Sciatic nerve (tissue), 2 donors: Measurements from ENCODE around the gene THAP8. TPM values are rescaled to one million over a fixed set of nuclear protein-coding genes. Genes with fewer than 3 reads are reported as not detected.
A peak's percentile ranks its signal among the peaks of the same experiment; 100 is the strongest.
"Not testable (repeated sequence)": the region's sequence is repeated elsewhere in the genome, so short reads cannot be mapped to it uniquely, and the experiment has no call there.

ENCODE experiments used
- ATAC-seq: fragments of 200-7000 bp; cut with Tn5 transposase; one replicate; pipeline ENCODE4 v1.9.1; 2020; ENCODE audit warnings: mild to moderate bottlenecking, moderate library complexity
- DNase-seq: peaks from one replicate; pipeline ENCODE4 v3.0.0-alpha.2; 2020; ENCODE audit warnings: low spot score
- intact Hi-C: fragments of 100-400 bp; cut with DNase I; formaldehyde crosslinking; loops from one replicate; pipeline ENCODE4 v1.14.2; 2022
- total RNA-seq: library from RNA; stranded (reverse); fragmentation: NEBNext Ultra II Directional; extraction: Animal tissue kit (Norgen Biotek cat#: 25700); gene quantifications from one replicate; pipeline ENCODE4 v1.2.1, GENCODE V29; 2021
- donor health status: DM: no; HTN: no; CAD: no.
- donor health status: DM: no; HTN: no; CAD: no.

Gene THAP8
- total RNA-seq, 1 donor from 2014 or later = 10.5 TPM

DNA sequence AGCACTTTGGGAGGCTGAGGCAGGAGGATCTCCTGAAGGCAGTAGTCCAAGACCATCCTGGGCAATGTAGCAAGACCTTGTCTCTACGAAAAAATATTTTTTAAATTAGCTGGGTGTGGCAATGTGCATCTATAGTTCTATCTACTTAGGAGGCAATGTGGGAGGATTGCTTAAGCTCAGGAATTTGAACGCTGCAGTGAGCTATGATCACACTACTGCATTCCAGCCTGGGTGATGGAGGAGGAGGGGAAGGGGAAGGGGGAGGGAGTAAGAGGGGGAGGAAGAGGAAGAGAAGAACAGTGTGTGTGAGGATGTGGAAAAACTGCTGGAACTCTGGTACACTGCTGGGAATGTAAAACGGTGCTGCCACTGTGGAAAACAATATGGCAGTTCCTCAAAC, 12.3 kb downstream of the THAP8 start:
- intact Hi-C loops = no loop called here
- no peak for DNase-seq
- peak; percentile 69 for ATAC-seq

GRCh38 chr19:36041092-36041491, 13.0 kb downstream of the THAP8 start:
- DNase-seq, intact Hi-C loops, ATAC-seq: not testable (repeated sequence)

DNA sequence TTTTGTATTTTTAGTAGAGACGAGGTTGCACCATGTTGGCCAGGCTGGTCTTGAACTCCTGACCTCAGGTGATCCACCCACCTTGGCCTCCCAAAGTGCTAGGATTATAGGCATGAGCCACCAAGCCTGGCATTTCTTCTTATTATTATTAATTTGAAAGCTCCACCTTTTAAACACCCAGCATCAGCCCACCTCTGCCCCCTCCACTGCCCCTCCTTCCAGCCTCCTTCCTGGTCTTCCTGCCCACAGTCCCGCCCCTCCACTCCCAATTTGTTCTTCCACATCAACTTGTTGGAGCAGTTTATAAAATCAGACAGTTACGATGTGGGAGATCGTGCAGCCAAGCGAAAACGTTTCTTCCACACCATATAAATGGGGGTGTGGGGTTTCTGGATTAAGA, 13.6 kb downstream of the THAP8 start:
- intact Hi-C loops = no loop called here
- DNase-seq (no peak), ATAC-seq (no peak)

DNA sequence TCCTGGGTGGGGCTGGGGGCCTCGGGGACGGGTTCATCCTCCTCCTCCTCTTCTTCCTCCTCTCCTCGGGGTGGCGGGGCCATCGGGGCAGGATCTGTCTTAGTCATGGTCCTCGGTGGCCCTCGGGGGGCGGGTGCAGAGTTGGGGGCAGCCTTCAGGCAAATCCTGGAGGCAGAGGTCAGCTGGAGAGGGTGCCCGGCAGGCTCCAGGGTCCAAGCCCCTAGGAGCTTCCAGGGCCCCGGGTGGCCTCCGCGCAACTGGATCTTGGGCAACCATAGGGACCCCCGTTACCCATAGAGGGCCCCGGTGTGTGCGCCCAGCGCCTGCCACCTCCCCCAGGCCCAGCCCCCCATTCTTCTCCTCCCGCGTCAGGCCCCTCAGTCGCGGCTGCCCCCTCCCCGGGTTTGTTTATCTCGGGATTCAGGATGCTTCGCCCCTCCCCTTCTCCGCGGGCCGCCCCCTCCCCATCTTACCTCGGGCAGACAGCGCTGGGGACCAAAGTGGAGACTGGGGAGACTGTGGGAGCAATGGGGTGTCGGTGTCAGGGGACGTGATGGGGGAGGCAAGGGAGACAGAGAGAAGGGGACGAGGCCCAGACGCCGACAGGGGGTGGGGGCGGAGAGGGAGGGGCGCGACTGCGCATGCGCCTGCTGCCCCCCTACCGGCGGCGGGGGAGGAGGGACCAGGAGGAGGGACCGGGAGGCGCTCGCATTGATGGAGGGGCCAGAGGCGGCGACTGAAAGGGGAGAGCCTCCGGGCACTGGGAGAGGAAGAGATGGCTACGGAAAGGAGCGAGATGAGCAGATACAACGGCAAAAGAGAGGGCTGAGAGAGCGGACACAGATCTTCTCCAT, 21.6 kb downstream of the THAP8 start, which contains the start of gene CLIP3:
Gene CLIP3, minus strand, starts transcription at position 623 of the 854 bp plus-strand sequence. Its CDS starts 516 bp downstream, at position 107.
- intact Hi-C loops = no loop called here
- DNase-seq (peak; percentile 89), ATAC-seq (peak; percentile 94)

DNA sequence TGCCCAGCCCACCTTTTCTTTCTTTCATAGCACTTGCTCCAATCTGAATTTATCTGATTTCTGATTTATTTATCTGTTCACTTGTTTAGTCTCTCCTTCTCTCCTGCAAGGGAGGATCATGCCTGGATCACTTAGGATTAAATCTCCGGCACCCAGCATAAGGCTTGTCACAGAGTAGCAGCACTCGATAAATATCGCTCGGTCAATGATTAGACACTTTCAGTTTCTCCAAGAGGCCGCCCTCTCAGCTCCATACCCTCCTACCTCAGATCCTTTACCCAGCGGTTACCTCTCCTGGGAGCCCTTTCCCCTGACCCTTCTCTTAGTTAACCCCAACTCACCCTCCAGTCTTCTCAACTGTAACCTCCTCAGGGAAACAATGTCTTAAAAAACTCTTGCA, 22.8 kb downstream of the THAP8 start:
- intact Hi-C loops = no loop called here
- DNase-seq (no peak), ATAC-seq (no peak)

DNA sequence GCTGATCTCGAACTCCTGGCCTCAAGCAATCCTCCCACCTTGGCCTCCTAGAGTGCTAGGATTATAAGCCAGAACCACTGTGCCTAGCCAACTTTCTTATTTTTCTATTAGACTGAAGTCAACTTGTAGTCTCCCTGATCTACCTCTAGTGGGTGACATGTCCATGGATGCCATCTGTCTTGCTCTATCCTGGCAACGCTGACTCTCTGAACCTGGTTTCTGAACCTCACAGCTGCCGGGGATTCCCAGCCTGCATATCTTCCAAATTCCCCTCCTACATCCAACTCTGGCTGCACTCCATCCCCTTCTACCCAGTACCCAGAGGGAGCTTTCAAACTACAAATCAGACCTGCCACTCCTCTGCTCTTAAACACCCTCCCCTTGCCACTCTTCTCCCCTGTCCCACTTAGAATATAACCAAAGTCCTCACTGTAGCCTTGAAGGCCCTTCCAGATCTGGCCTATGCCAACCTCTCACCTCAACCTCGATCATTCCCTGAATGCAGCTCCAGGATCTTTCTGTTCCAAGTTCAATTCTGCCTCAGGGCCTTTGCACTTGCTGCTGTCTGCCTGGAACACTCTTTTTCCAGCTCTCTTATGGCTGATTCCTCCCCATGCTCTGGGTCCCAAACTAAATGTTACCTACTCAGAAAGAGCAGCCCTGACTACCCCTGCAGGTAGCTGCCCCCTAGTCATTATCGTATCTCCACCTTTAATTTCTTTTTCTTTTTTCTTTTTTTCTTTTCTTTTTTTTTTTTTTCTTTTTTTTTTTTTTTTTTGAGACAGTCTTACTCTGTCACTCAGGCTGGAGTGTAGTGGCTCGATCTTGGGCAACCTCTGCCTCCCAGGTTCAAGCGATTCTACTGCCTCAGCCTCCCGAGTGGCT, 23.6 kb downstream of the THAP8 start:
- DNase-seq (no peak), ATAC-seq (no peak)
- intact Hi-C loops = no loop called here

DNA sequence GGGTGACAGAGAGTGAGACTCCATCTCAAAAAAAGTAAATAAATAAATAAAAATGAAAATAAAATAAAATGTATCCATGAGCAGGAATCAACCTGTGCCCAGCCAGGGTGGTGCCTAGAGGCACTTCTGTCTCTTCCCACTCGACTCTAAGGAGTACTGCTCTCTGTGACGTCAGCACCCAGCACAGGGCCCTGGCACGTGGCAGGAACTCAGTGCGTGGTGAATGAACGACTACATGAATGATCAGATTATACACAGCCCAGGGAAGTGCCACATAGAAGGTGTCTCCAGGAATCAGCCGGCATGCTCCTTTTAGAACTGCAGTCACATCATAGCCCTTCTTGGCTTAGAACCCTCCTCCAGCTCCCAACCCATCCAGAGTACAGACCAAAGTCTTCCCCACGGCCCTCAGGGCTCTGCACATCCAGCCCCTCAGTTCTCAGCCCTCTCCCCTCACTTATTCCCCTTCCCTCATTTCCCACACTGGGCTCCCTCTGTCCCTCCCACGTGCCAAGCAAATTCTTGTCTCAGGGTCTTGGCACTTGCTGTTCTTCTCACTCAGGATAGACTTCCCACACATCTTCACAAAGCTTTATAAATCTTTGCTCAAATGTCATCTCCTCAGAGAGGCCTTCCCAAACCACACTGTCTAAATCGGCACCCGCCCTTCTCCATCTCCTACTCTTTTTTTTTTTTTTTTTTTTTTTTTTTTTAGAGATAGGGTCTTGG, 25.6 kb downstream of the THAP8 start:
- DNase-seq (no peak), ATAC-seq (no peak)
- intact Hi-C loops = no loop called here

GRCh38 chr19:36027696-36028095, 26.4 kb downstream of the THAP8 start:
- DNase-seq = no peak
- ATAC-seq = no peak

DNA sequence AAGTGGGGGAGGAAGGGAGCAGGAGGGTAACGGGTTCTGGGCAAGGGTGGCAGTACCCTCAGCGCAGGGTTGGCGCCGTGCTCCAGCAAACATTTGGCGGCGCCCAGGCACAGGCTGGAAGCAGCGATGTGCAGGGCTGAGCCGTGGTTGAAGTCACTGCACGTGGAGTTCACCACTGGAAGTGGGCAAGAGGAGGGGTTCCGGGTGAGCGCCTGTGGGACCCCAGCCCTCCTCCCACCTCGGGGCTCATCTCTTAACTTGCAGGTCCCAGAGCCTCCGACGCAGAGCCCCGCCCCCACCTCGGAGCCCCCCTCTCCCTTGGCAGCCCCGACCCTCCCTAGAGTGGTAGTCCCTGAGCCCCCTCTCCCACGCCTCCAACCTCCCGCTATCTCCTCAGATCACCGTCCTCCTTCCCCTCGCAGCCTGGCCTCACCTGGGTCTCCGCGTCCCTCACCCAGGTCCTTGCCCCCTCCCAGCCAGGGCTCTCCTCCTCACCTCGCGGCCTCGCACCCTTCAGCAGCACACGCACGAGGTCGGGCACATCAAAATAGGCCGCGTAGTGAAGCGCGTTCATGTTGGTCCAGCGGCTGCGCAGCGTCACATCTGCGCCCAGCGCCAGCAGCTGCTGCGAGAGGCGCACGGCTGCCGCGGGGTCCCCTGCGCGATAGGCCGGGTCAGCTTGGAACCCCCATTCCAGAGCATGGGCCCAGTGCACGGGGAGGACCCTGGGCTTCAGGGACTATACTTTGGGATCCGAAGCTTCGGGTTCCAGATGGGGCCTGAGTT, 27.8 kb downstream of the THAP8 start:
- intact Hi-C loops = no loop called here
- no peak for DNase-seq
- ATAC-seq = no peak

More at GRCh38 chr19:36027696-36028095, 26.4 kb downstream of the THAP8 start:
- intact Hi-C loops = no loop called here

- DNase-seq (no peak), ATAC-seq (no peak)
- intact Hi-C loops = no loop called here
Observed at GRCh38 chr19:36025541-36025940, 28.5 kb downstream of the THAP8 start.

DNA sequence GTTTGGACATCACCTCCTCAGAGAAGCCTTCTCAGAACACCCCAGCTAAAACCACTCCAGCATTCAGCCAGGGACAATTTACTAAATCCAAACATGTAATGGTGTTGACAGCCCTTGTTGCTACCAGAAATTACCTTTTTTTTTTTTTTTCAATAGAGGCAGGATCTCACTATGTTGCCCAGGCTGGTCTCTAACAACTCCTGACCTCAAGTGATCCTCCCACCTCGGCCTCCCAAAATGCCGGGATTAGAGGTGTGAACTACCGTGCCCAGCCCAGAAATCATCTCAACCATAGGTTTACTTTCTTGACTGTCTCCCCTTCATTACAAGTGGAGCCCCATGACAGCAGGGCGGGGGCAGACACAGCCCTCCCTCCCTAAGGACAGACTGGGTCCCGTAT, 30.7 kb downstream of the THAP8 start:
- intact Hi-C loops = no loop called here
- DNase-seq = no peak
- ATAC-seq = no peak

- intact Hi-C loops = no loop called here
- ATAC-seq (no peak), DNase-seq (no peak)
Observed at GRCh38 chr19:36019061-36019670, 34.9 kb downstream of the THAP8 start.

- ATAC-seq = peak; percentile 98
- intact Hi-C loops = no loop called here
Observed at GRCh38 chr19:36014012-36014924, 39.8 kb downstream of the THAP8 start, which contains the start of gene ALKBH6. Gene ALKBH6, minus strand, starts transcription at chr19:36014213. Its CDS starts 816 bp downstream, at chr19:36013397.

GRCh38 chr19:36013280-36014011, 40.6 kb downstream of the THAP8 start:
- intact Hi-C loops = no loop called here
- ATAC-seq (no peak), DNase-seq (no peak)

More at GRCh38 chr19:36014012-36014924, 39.8 kb downstream of the THAP8 start, which contains the start of gene ALKBH6:
- DNase-seq = peak; percentile 100

- no peak for DNase-seq
- no peak for ATAC-seq
- intact Hi-C loops = no loop called here
Observed at GRCh38 chr19:36010402-36010801, 43.7 kb downstream of the THAP8 start.
